Panc1 (cell line): ENCODE measurements around the gene GSG1L.

Experiments
- CTCF ChIP-seq: fragments of 450-650 bp; IDR thresholded peaks from 2 replicates; pipeline ENCODE4 v1.5.1; 2017; ENCODE audit warnings: mild to moderate bottlenecking
- POLR2AphosphoS5 ChIP-seq: IDR thresholded peaks from 2 replicates; pipeline ENCODE4 v1.6.1; 2012; ENCODE audit warnings: mild to moderate bottlenecking, low read depth, low read length, moderate library complexity
- SIN3A ChIP-seq: IDR thresholded peaks from 2 replicates; pipeline ENCODE4 v1.6.1; 2012; ENCODE audit warnings: low read depth, mild to moderate bottlenecking, low read length, moderate library complexity, borderline replicate concordance; ENCODE audit not compliant: insufficient read depth

DNA sequence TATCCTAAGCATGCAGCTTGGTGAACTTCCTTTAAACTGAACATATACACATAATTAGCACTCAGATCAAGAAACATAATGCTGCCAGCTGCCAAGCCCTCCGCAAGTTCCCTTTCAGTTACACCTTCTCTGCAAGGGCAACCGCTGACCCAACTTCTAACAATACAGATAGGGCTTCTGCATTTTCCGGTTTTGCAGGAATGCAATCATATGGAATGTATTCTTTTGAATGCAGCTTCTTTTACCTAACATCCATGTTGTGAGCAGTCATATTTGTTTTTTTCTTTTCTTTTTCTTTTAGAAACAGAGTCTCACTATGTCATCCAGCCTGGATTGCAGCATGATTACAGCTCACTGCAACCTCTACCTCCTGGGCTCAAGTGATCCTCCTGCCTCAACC is 110.7 kb downstream of the GSG1L start:
- no peak for TF ChIP-seq CTCF
- TF ChIP-seq SIN3A, result no peak
- no peak for TF ChIP-seq POLR2AphosphoS5
